Measurements from ENCODE around the gene VPS45.
"Not testable (repeated sequence)": the region's sequence is repeated elsewhere in the genome, so short reads cannot be mapped to it uniquely, and the experiment has no call there.

The VPS45 gene, protein sequence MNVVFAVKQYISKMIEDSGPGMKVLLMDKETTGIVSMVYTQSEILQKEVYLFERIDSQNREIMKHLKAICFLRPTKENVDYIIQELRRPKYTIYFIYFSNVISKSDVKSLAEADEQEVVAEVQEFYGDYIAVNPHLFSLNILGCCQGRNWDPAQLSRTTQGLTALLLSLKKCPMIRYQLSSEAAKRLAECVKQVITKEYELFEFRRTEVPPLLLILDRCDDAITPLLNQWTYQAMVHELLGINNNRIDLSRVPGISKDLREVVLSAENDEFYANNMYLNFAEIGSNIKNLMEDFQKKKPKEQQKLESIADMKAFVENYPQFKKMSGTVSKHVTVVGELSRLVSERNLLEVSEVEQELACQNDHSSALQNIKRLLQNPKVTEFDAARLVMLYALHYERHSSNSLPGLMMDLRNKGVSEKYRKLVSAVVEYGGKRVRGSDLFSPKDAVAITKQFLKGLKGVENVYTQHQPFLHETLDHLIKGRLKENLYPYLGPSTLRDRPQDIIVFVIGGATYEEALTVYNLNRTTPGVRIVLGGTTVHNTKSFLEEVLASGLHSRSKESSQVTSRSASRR

GRCh38 chr1:150067184-150068108 lies at the start of gene VPS45:
Gene VPS45, plus strand, starts transcription at chr1:150067776. Its CDS starts 82 bp downstream, at chr1:150067858.
- DNase-seq: peak; percentile 47 to 93 (median 85)

GRCh38 chr1:150018165-150018564 lies 49.4 kb upstream of the VPS45 start:
- DNase-seq: no peak

- no peak for DNase-seq
Measured at GRCh38 chr1:150020711-150021110, 46.9 kb upstream of the VPS45 start.

DNA sequence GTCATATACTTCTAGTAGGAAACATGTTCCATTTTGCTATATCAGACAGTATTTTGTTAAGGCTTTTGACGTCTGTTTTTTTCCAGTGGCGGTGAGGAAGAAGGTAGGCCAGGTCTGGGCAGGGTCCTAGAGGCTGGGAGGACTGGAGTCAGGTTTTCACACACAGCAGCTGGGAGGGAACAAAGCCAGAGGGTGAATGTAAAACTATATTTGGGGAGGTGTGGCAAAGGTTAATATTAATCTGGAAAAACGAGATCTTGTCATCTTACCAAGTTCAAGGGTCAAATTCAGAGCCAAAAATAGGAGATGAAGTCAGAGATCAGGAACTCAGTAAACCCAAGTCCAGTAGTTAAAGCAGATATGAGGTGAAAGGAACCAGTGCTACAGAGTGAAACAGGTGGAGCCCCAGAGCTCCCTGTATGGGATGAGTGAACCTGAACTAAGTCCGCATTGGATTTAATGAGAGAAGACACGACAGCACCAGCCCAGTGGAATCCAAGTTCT lies 46.3 kb upstream of the VPS45 start:
- no peak for DNase-seq

DNA sequence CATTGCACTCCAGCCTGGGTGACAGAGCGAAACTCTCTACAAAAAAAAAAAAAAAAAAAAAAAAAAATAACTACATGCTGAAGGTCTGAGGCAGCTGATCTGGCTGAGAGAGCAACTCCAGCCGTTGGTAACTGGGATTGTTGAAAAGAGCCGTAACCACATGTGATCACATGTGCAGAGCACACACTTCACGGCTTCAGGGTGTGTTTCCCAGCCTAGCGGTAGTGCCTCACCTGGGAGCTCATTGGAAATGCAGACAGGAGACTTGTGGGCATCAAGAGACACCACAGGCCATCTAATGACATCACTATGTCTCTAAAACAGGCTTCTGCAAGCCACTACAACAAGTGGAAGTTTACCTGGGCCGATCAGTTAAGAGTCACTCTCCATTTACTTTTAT lies 45.2 kb upstream of the VPS45 start:
- DNase-seq: no peak

GRCh38 chr1:150024156-150024555 lies 43.4 kb upstream of the VPS45 start:
- no peak for DNase-seq

DNA sequence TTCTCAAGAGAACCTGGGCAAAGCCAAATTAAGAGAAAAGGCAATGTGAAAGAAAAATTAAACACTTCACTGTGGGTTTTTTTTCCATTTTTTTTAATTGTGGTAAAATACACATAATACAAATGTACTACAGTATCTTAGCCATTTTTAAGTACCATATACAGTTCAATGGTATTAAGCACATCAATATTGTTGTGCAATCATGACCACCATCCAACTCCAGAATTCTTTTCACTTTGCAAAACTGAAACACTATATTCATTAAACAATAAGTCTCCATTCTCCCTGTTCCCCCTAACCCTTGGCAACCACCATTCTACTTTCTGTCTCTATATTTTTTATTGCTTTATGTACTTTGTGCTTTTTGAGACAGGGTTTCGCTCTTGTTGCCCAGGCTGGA lies 39.3 kb upstream of the VPS45 start:
- no peak for DNase-seq

DNA sequence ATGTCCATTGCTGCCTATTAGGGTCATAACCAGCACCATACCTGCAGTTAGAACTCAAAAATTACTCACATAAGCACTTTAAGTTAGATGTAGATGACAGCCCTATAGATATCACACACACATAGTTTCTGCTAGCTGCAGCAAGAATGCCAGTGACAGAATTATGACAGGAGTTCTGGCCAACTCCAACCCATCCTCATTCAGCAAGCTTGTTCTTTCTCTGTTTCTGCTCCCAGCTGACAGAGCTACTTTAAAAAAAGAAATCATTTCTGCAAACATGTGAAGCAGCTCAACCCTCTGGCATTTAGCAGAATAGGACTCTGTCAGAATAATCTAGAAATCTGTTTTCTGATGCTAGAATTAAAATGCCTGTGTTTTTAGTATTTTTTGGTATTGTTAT lies 33.2 kb upstream of the VPS45 start:
- DNase-seq: no peak

DNA sequence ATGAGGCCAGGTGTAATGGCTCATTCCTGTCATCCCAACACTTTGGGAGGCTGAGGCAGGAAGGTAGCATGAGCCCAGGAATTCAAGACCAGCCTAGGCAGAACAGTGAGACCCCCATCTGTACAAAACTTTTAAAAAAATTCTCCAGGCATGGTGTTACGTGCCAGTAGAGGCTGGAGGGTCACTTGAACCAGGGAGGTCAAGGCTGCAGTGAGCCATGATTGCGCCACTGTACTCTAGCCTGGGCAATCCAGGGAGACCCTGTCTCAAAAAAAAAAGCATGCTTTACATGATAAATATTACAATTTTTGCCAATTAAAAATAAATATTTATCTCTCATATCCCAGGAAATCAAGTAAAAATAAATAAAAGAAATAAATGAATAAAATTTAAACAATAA lies 17.6 kb upstream of the VPS45 start:
- DNase-seq: no peak

DNA sequence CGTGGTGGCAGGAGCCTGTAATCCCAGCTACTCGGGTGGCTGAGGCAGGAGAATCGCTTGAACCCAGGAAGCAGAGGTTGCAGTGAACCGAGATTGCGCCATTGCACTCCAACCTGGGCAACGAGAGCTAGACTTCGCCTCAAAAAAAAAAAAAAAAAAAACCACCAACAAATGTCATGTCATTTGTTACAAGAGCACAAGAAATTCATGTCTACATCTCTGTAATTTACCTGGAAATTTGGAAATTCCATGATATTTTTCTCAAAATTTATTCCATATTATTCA lies 16.5 kb upstream of the VPS45 start:
- DNase-seq: no peak

DNA sequence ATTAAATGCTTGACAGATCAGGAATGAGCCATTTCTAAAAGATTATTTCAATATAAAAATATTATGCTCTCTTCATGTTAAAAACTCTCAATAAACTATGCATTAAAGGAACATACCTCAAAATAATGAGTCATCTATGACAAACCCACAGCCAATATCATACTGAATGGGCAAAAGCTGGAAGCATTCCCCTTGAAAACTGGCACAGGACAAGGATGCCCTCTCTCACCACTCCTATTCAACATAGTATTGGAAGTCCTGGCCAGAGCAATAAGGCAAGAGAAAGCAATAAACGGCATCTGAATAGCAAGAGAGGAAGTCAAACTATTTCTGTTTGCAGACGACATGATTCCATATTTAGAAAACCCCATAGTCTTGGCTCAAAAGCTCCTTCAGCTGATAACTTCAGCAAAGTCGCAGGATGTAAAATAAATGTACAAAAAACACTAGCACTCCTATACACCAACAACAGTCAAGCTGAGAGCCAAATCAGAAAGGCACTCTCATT lies 15.6 kb upstream of the VPS45 start:
- not testable (repeated sequence) for DNase-seq

DNA sequence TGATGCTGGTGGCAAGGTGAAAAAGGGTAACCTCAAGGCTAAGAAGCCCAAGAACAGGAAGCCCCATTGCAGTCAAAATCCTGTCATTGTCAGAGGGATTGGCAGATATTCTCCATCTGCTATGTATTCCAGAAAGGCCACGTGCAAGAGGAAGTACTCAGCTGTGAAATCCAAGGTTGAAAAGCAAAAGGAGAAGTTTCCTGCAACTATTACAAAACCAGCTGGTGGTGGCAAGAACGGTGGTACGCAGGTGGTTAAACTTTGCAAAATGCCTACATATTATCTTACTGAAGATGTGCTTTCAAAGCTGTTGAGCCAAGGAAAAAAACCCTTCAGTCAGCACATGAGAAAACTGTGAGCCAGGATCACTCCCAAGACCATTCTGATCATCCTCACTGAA lies 13.7 kb upstream of the VPS45 start:
- DNase-seq: no peak

GRCh38 chr1:150055507-150055906 lies 12.1 kb upstream of the VPS45 start:
- not testable (repeated sequence) for DNase-seq

GRCh38 chr1:150056407-150056806 lies 11.2 kb upstream of the VPS45 start:
- DNase-seq: no peak

DNA sequence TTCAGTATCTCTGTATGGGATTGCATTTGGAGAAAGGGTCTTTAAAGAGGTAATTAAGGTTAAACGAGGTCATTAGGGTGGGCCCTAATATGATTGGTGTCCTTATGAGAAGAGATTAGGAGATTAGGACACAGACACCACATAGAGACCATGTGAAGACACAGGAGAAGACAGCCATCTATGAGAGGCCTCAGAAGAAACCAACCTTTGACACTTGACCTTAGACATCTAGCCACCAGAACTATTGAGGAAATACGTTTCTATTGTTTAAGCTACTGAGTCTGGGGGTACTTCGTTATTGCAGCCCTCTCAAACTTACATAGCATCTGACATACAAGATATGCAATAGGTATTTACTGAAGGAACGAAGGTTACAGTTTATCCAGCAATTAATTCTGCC lies 7.3 kb upstream of the VPS45 start:
- no peak for DNase-seq

DNA sequence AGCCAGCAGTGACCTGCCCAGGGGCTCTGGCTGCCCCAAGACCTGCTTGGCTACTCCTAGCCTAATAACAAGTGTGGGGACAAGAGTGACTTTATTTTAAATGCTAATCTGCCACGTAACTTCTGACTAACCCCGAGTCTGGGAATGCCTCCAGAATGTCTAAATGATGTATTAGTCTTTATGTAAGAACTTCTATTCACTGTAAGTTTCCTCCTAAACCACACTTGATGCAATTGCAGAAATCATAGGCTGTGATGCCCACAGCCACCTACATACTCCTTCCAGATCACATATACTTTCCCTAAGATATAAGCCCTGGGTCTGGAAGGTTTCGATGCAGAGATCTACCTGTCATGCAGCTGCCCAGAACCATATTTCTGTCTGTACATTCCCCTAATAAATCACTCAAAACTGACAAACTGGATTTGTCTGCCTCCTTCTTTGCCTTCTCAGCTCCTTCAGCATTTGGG lies 5.9 kb upstream of the VPS45 start:
- peak in 2 of 51 donors; percentile 5 to 9 for DNase-seq

DNA sequence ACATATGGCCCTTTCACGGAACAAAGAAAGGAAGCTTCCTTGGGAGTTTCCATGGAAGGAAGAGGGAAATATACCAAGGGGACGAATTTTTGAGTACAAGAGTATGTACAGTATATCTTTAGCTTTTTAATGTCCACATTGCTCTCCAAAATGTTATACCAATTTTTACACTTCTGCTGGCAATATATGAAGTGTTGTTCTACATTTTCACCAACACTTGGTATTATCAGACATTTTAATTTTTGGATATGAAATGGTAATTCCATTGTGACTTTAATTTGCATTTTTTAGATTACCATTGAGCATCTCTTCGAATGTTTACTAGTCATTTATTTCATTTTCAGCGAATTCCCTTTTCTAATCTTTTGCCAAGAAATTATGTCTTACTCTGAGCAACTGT lies 5.5 kb upstream of the VPS45 start:
- no peak for DNase-seq

DNA sequence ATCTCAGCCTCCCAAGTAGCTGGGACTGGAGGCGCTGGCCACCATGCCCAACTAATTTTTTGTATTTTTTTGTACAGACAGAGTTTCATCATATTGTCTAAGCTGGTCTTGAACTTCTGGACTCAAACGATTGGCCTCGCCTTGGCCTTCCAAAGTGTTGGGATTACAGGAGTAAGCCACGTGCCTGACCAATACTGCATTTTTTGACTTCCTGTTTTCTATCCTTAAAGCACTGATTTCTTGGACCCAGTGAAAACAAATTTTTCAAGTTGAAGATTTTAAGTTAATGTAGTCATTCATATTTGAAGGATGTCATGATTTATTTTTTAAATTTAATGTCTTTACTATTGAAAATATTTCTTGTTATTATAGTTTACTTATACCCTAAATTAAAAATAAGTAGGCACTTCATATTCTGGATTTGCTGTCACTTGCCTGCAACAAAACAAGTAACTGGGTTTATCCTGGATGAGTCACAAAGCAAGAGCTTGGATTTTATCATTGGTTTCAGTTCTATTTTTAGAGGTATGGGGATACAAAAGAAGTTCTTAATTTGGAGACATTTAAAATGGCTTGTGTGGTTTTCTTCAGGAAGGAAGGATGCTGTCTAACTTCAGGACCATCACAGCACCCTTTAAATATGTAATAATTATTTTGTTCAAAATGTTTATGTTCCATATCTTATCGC lies 2.2 kb upstream of the VPS45 start:
- DNase-seq: no peak

DNA sequence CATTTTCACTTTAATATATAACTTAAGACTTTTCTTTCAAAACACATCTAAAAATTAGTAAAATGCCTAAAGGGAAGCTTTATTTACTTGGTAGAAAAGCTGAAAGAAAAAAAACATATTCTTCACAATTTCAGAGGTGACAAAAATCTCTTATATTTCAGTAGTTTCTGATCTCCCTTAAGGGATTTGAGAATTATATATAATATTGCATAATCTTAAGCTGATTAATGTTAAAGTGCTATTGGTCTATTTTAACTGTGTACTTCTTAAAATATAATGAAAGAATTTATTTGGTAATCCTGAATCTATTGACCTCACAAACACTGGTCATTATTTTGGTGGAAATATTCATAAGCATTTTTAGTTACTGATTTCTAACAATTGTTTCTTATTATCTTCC lies 1.2 kb upstream of the VPS45 start:
- no peak for DNase-seq

DNA sequence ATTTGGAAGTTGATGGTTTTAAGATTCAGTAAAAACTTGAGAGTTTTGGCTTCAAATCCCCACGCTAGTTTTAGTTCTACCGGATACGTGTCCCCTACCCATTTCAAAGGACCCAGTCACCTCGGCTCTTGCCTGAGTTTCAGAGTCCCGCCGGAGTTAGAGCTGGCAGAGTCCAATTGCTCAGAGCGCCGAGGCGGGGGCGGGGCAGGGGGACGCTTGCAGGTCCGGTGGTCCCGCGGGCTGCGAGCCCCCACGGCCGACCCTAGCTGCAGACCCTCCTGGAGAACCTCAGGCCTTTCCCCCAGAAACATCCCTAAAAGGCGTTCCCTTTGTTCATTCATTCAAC lies 765 bp upstream of the VPS45 start:
- DNase-seq: peak in 41 of 51 donors; percentile 10 to 91 (median 54)

DNA sequence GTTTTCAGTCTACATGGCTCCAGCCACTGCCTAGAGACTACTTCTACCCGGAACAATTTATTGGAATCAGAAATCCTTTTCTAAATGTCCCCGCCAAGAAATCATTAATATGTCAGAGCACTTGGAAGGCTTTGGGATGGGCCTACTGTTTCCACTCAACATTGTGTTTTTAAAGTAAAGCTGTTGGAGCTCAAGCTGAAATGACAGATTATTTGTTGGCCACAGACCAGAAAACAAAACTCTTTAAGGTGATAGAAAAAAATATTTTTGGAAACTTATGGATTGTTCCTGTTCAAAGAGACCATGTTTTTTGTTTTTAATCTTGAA lies 496 bp downstream of the VPS45 start:
- DNase-seq: peak in 1 of 51 donors; percentile 50

DNA sequence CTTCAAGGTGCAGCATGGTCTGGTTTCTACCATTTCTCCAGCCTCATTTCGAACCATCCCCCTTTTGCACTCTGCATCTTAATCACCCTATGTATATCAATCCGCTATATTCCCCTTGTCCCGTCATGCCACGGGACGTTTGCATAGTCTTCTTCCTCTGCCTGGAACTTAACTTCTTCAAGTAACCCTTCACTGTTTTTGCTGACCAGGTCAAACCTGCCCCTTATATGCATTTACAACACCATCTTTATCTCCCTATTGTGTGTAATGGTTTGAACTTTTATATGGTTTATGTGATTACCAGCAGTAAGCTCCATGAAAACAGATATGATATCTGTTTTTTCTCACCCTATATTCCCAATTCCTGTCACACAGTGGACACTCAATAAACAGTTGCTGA lies 2.3 kb downstream of the VPS45 start:
- DNase-seq: no peak

Data from hypothalamus (tissue), 51 donors.